T-cell (primary cell): ENCODE results near the gene ID4. TPM values are rescaled to one million over a fixed set of nuclear protein-coding genes. Genes with fewer than 3 reads are reported as not detected.

Source experiments
- ATAC-seq, 4 experiments: fragments of 200-7000 bp in 3 of 4; fragments of 150-1000 bp in 1 of 4; cut with Tn5 transposase; replicated peaks in 1 of 4; 1 replicate in 3 of 4; 2 replicates in 1 of 4; pipeline ENCODE4 v1.10.0; 2021; ENCODE audit warnings: moderate library complexity in 3 of 4, mild to moderate bottlenecking in 2 of 4, moderate number of reproducible peaks in 1 of 4
- CTCF ChIA-PET, 2 donors: fragments of 300-600 bp; sonication (Branson Sonifier 250); formaldehyde crosslinking; loops; one replicate each; lab custom pipeline; 2022; ENCODE audit warnings: antibody characterized with exemption in 2 of 2; lab: Charles Lee
- POLR2A ChIA-PET, 2 donors: fragments of 300-600 bp; sonication (Branson Sonifier 250); formaldehyde crosslinking; loops; one replicate each; lab custom pipeline; 2022; ENCODE audit warnings: antibody characterized with exemption in 2 of 2; lab: Charles Lee
- DNase-seq, 35 experiments: peaks; one replicate each; pipeline versions ENCODE4 v3.0.0 to v3.0.0-alpha.2; 2013 to 2023
- H3K27ac ChIP-seq: one replicate; pipeline ENCODE4 v1.5.1; 2013; ENCODE audit warnings: low read length
- H3K27me3 ChIP-seq, 2 experiments: replicated peaks in 1 of 2; 1 replicate in 1 of 2; 2 replicates in 1 of 2; pipeline versions ENCODE4 v1.6.1 to v1.7.0; 2013; ENCODE audit warnings: low read length in 1 of 2, mixed read lengths in 1 of 2; ENCODE audit not compliant: control insufficient read depth in 2 of 2, insufficient read depth in 2 of 2; ENCODE audit errors: extremely low read depth in 1 of 2
- H3K36me3 ChIP-seq, 2 donors: 1 replicate in 1 of 2; 2 replicates in 1 of 2; pipeline versions ENCODE4 v1.6.1 to v1.7.0; 2013; ENCODE audit warnings: low read length in 1 of 2; ENCODE audit not compliant: control insufficient read depth in 2 of 2, insufficient read depth in 1 of 2; ENCODE audit errors: extremely low read depth in 1 of 2
- H3K4me1 ChIP-seq, 2 experiments: 1 replicate in 1 of 2; 2 replicates in 1 of 2; pipeline versions ENCODE4 v1.6.1 to v1.7.0; 2013; ENCODE audit warnings: low read length in 2 of 2, mixed read lengths in 1 of 2; ENCODE audit not compliant: insufficient read depth in 2 of 2, control insufficient read depth in 1 of 2; ENCODE audit errors: extremely low read depth in 1 of 2
- H3K4me3 ChIP-seq, 2 donors: 1 replicate in 1 of 2; 2 replicates in 1 of 2; pipeline versions ENCODE4 v1.5.1 to v1.7.0; 2013; ENCODE audit warnings: mild to moderate bottlenecking in 2 of 2, low read length in 1 of 2, moderate library complexity in 1 of 2; ENCODE audit not compliant: control insufficient read depth in 1 of 2; ENCODE audit errors: extremely low read depth in 1 of 2
- H3K9me3 ChIP-seq: 2 replicates; pipeline ENCODE4 v1.7.0; 2013
- H3K27ac Mint-ChIP-seq, 2 donors: one replicate each; pipeline ENCODE4 v1.8.0; 2020 to 2021; ENCODE audit warnings: mild to moderate bottlenecking in 2 of 2, mixed read lengths in 2 of 2
- H3K27me3 Mint-ChIP-seq, 2 donors: one replicate each; pipeline ENCODE4 v1.8.0; 2021 to 2022; ENCODE audit warnings: mixed read lengths in 2 of 2
- H3K36me3 Mint-ChIP-seq: one replicate; pipeline ENCODE4 v1.8.0; 2021; ENCODE audit warnings: mixed read lengths
- H3K4me1 Mint-ChIP-seq, 3 donors: one replicate each; pipeline ENCODE4 v1.8.0; 2020 to 2022; ENCODE audit warnings: mixed read lengths in 3 of 3, mild to moderate bottlenecking in 1 of 3
- H3K4me3 Mint-ChIP-seq, 3 donors: one replicate each; pipeline ENCODE4 v1.8.0; 2020 to 2022; ENCODE audit warnings: mild to moderate bottlenecking in 3 of 3, mixed read lengths in 3 of 3, moderate library complexity in 3 of 3
- H3K9me3 Mint-ChIP-seq, 3 donors: one replicate each; pipeline ENCODE4 v1.8.0; 2020 to 2022; ENCODE audit warnings: mixed read lengths in 3 of 3
- WGBS: methylation state at CpG from one replicate; pipeline ENCODE4 v1.1.5; 2013; ENCODE audit warnings: missing lambda C conversion rate; ENCODE audit not compliant: insufficient coverage; 5-methylcytosine and 5-hydroxymethylcytosine counted together
- total RNA-seq, 35 experiments: library from RNA in 6 of 35; stranded (reverse) in 6 of 35; fragments of 120-200 nt in 1 of 35; gene quantifications; one replicate each; pipeline versions ENCODE4 v1.2.1 to v1.2.4 and lab custom pipeline; 2013 to 2026

The ID4 gene
- total RNA-seq, 5 donors from 2014 or later (not counting 1 experiment from before 2014, with no cell fraction given) = not detected

DNA sequence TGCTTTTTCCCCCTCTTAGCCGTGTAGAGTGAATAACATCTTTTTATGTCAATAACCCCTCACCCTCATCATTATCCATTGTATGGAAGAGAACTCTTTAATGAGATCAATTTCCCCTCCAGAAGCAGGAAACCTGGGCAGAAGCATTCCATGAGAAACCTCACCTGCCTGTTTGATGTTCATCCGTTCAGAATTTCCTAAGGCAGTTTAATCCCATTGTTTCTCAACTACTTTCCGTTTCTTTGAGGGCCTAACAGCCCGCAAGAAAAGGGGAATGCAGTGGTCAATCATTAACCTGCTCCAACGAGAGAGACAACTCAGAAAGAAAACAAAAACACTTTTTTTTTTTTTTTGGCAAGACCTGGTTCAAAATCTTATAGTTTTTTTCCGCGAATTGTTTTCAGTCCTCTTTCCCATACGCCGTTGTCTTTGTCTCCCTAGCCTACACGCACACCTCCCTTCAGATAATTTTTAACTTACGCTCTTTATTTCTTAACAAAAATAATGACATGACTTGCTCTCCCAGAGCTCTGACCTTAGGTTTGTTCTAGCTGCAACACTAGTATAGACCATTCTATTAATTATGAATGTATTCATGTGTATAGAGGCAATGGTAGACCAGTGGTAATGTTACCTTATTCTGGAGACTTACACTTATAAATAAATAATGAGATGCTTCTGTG is 25.6 kb upstream of the ID4 start:
- ChIA-PET POLR2A (no interaction called here), CTCF (no interaction called here)
- Mint-ChIP-seq H3K27me3 (peaks cover 0 to 6% of the 10 kb centered on the region in 2 donors), H3K4me3 (no peak overlapping the region), H3K4me1 (no peaks in the 10 kb centered on the region), H3K9me3 (peaks cover 0 to 15% (median 0%) of the 10 kb centered on the region in 3 donors), H3K36me3 (no peaks in the 10 kb centered on the region), H3K27ac (no peak overlapping the region)
- no peaks in the 10 kb centered on the region for H3K4me1 ChIP-seq
- no peak for DNase-seq
- H3K36me3 ChIP-seq = no peaks in the 10 kb centered on the region
- H3K27me3 ChIP-seq = peaks cover 0 to 2% of the 10 kb centered on the region in 2 experiments
- no peak overlapping the region for H3K4me3 ChIP-seq
- no peak for ATAC-seq
- H3K27ac ChIP-seq = no peak overlapping the region
- H3K9me3 ChIP-seq = no peaks in the 10 kb centered on the region
- 92% methylated on average over 5 of the region's 11 CpGs for WGBS

DNA sequence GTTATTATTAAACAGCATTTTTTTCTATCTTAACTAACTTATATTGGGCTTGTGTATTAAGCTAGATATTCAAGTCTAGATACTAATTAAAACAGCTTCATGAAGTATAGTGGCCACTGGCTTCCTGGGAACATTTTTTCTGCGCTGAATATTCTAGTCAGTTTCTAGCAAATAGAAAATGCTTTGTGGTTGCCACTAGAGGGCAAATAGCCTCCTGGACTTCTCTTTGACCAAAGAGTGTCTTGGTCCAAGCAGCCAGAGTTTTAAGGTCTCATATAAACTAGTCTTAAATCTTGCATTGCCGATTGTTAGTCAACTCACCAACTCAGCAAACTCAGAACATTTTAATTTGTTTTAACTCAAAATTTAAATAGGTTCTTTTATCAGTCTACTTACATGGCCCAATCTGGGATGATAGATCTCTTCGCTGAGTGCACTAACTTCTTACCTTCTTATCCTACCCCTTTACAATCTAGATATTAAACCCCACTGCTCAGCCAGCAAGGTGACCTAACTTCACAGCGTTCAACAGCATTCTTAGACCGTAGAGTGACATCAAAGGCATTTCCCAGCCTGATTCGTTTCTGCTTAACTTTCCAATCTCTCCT is 24.6 kb upstream of the ID4 start:
- DNase-seq (no peak), ATAC-seq (no peak)
- peaks cover 0 to 13% (median 4%) of the 10 kb centered on the region in 3 donors for H3K9me3 Mint-ChIP-seq
- H3K27me3 Mint-ChIP-seq = peaks cover 0 to 6% of the 10 kb centered on the region in 2 donors
- no peak overlapping the region for H3K4me3 Mint-ChIP-seq
- ChIA-PET POLR2A (no interaction called here), CTCF (no interaction called here)
- Histone ChIP-seq H3K4me3 (no peak overlapping the region), H3K27ac (no peak overlapping the region), H3K9me3 (no peaks in the 10 kb centered on the region), H3K36me3 (no peaks in the 10 kb centered on the region), H3K4me1 (no peaks in the 10 kb centered on the region), H3K27me3 (no peaks in the 10 kb centered on the region)
- H3K27ac Mint-ChIP-seq = no peak overlapping the region
- H3K4me1 Mint-ChIP-seq = no peaks in the 10 kb centered on the region
- WGBS = 59% methylated on average over 6 of the region's 6 CpGs
- no peaks in the 10 kb centered on the region for H3K36me3 Mint-ChIP-seq

DNA sequence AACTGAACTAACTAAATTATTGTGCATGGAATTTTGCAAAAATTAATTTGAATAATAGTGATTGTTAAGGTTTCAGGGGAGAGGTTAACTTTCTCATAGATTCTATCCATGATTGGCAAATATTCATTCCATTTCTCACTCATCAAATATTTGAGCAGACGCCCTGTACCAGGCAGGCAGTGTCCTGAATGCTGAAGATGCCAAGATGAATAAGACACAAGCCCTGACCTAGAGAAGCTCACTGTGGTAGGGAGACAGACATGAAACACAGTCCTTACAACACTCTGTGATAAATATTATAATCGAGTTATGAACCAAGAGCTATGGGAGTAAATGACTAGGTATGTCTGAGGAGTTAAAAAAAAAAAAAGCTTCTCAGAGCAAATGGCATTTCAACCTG is 18.4 kb upstream of the ID4 start:
- no peak overlapping the region for H3K4me3 ChIP-seq
- CTCF ChIA-PET = no interaction called here
- DNase-seq (no peak), ATAC-seq (no peak)
- Mint-ChIP-seq H3K36me3 (no peaks in the 10 kb centered on the region), H3K4me1 (no peaks in the 10 kb centered on the region), H3K27ac (no peak overlapping the region), H3K27me3 (peaks cover 0 to 12% of the 10 kb centered on the region in 2 donors), H3K4me3 (no peak overlapping the region), H3K9me3 (peaks cover 2 to 15% (median 4%) of the 10 kb centered on the region in 3 donors)
- H3K4me1 ChIP-seq = no peaks in the 10 kb centered on the region
- no peak overlapping the region for H3K27ac ChIP-seq
- no peaks in the 10 kb centered on the region for H3K36me3 ChIP-seq
- WGBS = no CpG with 5 or more reads among the region's 2 CpGs
- no peaks in the 10 kb centered on the region for H3K27me3 ChIP-seq
- H3K9me3 ChIP-seq = no peaks in the 10 kb centered on the region
- POLR2A ChIA-PET = no interaction called here

DNA sequence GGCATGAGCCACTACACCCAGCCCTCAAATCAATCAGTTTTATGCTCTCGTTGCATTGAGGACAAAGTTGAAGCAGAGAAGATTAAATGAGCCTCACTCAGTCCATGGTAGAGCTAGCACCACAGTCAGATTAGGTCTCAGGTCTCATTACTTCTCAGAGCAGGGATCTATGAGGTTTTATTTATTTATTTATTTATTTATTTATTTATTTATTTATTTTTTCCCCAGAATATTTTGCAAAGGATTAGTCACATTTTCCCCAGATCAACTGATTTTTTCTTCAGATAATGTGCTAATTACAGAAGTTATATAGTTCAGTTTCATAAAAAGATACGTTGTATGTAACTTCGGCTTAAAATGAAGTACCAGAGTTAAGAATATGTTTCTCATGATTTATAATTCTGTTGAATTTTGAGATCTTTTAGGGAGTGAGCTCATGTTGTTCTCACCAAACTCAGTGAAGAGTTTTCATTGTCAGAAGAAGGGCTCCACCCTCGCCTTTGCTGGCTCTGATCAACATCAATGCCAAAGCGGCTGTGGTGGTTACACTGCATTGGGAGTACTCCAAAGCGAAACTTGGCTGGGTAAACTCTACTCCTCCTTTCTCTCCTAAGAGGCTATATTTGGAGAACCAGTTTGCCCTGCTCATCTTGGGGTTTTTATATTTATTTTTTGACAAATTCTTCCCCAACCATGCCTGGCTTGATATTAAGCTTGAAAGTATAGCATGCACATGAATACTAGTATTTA is 12.9 kb upstream of the ID4 start:
- H3K27ac ChIP-seq = no peak overlapping the region
- no peaks in the 10 kb centered on the region for H3K9me3 ChIP-seq
- no peaks in the 10 kb centered on the region for H3K27me3 ChIP-seq
- H3K9me3 Mint-ChIP-seq = peaks cover 2 to 12% (median 6%) of the 10 kb centered on the region in 3 donors
- no peaks in the 10 kb centered on the region for H3K4me1 Mint-ChIP-seq
- POLR2A ChIA-PET = no interaction called here
- CTCF ChIA-PET = no interaction called here
- H3K4me3 Mint-ChIP-seq = no peak overlapping the region
- WGBS = no CpG with 5 or more reads among the region's 6 CpGs
- ATAC-seq (no peak), DNase-seq (no peak)
- H3K27ac Mint-ChIP-seq = no peak overlapping the region
- no peaks in the 10 kb centered on the region for H3K36me3 Mint-ChIP-seq
- no peaks in the 10 kb centered on the region for H3K4me1 ChIP-seq
- no peaks in the 10 kb centered on the region for H3K36me3 ChIP-seq
- H3K4me3 ChIP-seq = no peak overlapping the region
- peaks cover 0 to 15% of the 10 kb centered on the region in 2 donors for H3K27me3 Mint-ChIP-seq

DNA sequence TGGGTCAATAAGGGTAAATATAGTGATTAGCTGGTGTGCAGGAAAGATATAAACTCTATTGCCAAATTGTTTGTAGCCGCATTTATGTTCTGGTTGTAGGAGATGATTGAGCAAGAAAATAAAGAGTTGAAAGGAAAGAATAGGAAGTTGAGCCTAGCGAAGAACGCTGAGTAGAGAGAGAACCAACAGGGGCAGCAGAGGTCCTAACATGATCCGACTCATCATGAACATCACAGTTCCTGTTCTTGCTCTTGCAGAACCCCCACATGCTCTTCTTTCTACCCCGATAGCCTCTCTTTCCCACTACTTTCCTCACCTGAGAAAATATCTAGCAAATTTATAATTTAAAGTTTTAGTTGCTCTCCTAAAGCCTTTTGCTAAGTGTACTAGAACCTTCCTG is 9.9 kb upstream of the ID4 start:
- Histone ChIP-seq H3K36me3 (no peaks in the 10 kb centered on the region), H3K9me3 (no peaks in the 10 kb centered on the region), H3K4me1 (no peaks in the 10 kb centered on the region), H3K27ac (no peak overlapping the region), H3K4me3 (no peak overlapping the region), H3K27me3 (no peaks in the 10 kb centered on the region)
- Mint-ChIP-seq H3K27me3 (peaks cover 2 to 10% of the 10 kb centered on the region in 2 donors), H3K4me3 (no peak overlapping the region), H3K36me3 (no peaks in the 10 kb centered on the region), H3K9me3 (peaks cover 0 to 8% (median 6%) of the 10 kb centered on the region in 3 donors), H3K27ac (no peak overlapping the region), H3K4me1 (no peaks in the 10 kb centered on the region)
- POLR2A ChIA-PET = no interaction called here
- WGBS = 84% methylated on average over 3 of the region's 5 CpGs
- CTCF ChIA-PET = no interaction called here
- DNase-seq = no peak
- no peak for ATAC-seq

DNA sequence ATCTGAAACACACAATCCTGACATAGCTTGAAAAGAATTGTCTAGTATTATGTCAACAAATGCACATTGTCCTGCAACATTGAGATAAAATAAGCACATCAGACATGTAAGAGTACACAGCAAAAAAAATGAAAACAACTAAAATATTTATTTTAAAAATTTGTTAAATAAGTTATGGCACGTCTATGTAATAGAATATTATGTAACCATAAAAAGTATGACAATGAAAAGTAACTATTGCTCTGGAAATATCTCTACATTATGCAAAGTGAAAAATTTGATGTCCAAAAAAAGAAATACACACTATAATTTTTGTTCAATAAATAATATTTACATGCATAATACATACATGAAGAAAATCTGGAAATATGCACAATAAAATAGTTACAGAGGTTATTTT is 9.3 kb upstream of the ID4 start:
- Histone ChIP-seq H3K27ac (no peak overlapping the region), H3K4me1 (no peaks in the 10 kb centered on the region), H3K4me3 (no peak overlapping the region), H3K9me3 (no peaks in the 10 kb centered on the region), H3K36me3 (no peaks in the 10 kb centered on the region), H3K27me3 (peaks cover 0 to 1% of the 10 kb centered on the region in 2 experiments)
- DNase-seq = no peak
- ATAC-seq = no peak
- H3K36me3 Mint-ChIP-seq = no peaks in the 10 kb centered on the region
- peaks cover 0 to 6% (median 6%) of the 10 kb centered on the region in 3 donors for H3K9me3 Mint-ChIP-seq
- WGBS = no CpG with 5 or more reads among the region's 1 CpG
- no peak overlapping the region for H3K4me3 Mint-ChIP-seq
- no peaks in the 10 kb centered on the region for H3K4me1 Mint-ChIP-seq
- CTCF ChIA-PET = no interaction called here
- peaks cover 2 to 9% of the 10 kb centered on the region in 2 donors for H3K27me3 Mint-ChIP-seq
- no peak overlapping the region for H3K27ac Mint-ChIP-seq
- POLR2A ChIA-PET = no interaction called here
